GM18870 (cell line): ENCODE data around the gene SF3A2.

Source experiments
- ATAC-seq: cut with Tn5 transposase; IDR thresholded peaks from one replicate; pipeline ENCODE4 v1.9.1; 2021; ENCODE audit warnings: moderate library complexity; ENCODE audit not compliant: unreplicated experiment

The SF3A2 gene

DNA sequence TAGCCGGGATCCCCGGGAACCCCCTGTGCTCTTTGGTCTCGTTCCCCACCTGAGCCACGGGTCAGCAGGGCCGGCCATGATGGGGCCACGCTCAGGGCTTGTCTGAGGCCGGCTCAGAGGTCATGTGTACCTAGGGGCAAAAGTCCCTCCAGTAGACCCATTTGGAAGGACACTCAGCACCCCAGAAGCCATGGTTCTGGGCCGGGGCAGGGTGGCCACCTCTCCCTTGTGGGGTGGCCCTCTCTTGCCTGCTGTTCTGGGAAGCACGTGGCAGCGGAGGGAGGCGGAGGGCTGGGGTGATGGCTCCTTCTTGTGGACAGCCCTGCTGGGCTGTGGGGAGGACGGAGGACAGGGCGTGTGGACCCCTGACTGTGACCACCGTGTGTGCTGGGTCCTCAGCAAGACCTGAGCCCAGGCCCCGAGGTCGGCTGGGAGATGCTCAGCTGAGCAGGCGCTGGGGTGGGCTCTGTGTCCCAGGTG is 51.8 kb downstream of the SF3A2 start:
- ATAC-seq = no peak

DNA sequence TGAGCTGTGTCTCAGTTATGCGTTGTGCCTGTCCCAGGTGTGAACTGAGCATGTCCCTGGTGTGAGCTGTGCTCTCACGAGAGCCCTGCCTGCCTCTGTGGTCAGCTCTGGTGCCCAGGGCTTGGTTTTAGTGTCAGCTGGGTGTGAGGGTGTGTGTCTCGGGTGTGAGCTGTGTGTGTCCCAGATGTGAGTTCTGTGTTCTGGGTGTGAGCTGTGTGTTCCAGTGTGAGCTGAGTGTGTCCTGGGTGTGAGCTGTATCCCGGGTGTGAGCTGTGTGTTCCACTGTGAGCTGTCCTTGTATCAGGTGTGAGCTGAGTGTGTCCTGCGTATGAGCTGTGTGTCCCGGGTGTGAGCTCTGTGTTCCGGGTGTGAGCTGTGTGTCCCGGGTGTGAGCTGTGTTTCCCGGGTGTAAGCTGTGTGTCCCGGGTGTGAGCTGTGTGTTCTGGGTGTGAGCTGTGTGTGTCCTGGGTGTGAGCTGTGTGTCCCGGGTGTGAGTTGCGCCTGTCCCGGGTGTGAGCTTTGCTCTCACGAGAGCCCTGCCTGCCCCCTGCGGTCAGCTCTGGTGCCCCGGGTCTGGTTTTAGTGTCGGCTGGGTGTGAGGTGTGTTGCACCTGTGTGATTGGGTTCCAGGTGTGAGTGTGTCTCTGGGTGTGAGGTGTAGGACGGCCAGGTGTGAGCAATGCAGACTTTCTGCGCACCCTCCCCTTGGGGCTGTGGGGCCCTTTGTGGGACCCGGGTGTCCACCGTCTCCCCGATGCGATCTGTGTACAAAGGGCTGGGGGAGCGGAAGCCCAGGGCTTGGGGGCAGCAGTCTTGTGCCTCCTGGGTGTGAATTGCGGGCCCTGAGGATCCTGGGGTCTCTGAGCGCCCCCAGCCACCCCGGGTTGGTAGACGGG is 52.4 kb downstream of the SF3A2 start:
- no peak for ATAC-seq

DNA sequence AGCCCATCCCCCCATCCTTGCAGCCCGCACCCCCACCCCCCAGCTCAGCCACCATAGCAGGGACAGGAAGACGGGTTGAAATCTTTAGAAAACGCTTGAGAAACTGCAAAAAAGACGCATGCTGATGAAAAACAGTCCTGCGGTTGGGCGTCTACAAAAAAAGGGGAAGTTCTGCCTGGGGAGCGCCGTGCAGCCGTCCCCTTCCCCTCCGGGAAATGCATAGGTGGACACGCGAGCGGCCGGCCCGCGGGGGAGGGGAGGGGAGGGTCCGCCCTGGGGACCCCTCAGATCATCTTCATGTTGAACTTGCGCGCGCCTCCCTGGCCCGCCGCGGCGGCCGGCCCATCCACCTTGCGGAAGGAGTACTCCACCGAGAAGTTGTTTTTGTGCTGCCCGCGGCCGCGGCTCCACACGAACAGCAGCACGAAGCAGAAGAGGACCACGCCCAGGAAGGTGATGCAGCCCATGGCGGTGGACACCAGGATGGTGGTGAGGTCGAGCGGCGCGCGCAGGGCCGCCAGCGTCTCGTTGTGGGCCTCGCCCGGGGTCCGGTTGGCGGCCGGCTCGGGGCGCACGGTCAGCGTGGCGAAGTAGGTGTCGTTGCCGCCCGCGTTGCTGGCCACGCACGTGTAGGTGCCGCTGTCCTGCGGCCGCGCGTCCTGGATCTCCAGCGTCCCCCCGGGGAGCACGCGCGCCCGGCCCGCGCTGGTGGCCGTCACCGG is 53.3 kb downstream of the SF3A2 start:
- no peak for ATAC-seq

DNA sequence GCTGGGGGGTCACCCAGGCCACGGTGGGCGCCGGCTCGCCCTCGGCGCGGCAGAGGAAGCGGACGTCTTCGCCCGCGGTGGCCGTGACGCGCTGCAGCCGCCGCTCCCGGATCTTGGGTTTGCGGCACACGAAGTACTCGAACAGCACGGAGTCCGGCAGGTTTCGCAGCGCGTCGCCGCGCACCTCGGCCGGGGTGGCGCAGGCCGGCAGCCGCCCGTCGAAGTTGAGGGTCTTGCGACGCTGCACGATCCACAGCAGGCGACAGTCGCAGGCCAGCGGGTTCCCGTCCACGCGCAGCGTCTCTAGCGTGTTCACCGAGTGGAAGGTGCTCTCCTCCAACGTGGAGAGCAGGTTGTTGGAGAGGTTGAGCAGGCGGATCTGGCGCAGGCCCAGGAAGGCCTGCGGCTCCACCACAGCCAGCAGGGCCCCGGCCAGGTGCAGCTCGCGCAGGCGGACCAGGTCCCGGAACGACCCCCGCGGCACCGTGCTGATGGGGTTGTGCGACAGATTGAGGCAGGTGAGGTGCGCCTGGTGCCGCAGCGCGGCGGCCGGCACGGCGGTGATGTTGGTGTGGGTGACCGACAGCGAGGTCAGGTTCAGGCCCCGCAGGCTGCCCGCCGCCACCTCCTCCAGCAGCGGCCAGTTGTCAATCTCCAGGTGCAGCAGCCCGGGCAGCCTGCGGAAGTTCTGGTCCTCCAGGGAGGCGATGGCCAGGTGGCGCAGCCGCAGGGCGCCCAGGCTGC is 54.0 kb downstream of the SF3A2 start:
- no peak for ATAC-seq

DNA sequence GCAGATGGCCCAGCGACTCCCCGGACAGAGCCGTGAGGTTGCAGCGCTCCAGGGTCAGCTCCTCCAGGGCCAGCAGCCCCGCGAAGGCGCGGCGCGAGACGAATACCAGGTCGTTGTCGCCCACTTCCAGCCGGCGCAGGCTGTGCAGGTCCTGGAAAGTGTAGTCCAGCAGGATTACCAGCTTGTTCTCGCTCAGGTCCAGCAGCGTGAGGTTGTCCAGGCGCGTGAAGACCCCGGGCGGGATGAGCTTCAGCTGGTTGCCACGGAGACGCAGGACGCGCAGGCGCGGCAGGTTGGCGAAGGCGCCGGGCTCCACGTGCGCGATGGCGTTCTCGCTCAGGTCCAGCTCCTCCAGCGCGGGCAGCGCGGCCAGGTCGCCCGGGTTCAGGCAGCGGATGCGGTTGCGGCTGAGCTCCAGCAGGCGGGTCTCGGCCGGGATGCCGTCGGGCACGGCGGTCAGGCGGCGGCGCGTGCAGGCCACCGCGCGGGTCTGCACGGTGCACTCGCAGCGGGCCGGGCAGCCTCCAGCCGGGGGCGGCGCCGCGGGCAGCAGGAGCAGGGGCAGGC is 54.6 kb downstream of the SF3A2 start:
- ATAC-seq = no peak

DNA sequence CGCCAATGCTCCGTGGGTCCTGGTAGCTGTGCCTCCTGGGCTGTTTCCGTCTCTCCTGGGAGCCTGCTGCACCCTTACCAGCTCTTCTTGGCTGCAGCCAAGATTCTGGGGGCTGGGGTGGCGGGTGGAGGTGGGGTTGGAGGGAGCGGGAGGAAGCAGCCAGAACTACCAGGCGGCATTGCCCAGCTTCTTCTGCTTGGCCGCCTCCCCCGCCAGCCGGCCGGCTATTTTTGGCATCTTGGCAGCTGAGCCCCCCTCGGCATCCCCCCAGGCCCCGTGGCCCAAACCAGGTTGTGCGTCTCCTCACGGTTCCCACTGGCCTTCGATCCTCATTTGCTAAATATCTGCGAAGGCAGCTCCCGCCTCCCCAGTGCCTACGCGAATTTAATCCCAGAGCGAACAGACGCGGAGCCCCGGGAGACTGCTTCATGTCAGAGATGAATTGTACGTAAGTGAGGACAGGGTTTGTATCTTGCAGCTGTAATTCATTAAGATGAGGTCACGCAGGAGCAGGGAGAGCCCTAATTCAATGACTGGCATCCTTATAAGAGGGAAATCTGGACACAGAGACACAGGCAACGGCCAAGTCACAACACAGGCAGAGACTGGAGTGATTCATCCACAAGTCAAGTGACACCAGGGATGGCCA is 58.2 kb downstream of the SF3A2 start:
- no peak for ATAC-seq

DNA sequence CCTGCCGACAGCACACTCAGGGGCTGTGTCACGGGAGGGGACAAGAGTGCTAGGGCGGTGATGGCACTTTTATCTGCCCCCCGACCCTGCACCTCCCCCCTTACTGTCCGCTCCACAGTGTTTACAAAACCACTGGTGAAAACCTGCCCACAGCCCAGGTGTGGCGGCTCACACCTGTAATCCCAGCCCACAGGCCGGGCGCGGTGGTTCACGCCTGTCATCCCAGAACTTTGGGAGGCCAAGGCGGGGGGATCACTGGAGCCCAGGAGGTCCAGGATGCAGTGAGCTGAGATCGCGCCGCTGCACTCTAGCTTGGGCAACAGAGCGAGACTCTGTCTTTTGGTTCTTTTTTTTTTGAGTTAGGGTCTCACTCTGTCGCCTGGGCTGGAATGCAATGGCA is 59.5 kb downstream of the SF3A2 start:
- no peak for ATAC-seq
